GM19372 (cell line): ENCODE data around the gene MAP7D1.

Experiments
- ATAC-seq: cut with Tn5 transposase; IDR thresholded peaks from one replicate; pipeline ENCODE4 v1.9.1; 2021; ENCODE audit warnings: mild to moderate bottlenecking, low read depth, moderate library complexity; ENCODE audit not compliant: unreplicated experiment

Gene MAP7D1

DNA sequence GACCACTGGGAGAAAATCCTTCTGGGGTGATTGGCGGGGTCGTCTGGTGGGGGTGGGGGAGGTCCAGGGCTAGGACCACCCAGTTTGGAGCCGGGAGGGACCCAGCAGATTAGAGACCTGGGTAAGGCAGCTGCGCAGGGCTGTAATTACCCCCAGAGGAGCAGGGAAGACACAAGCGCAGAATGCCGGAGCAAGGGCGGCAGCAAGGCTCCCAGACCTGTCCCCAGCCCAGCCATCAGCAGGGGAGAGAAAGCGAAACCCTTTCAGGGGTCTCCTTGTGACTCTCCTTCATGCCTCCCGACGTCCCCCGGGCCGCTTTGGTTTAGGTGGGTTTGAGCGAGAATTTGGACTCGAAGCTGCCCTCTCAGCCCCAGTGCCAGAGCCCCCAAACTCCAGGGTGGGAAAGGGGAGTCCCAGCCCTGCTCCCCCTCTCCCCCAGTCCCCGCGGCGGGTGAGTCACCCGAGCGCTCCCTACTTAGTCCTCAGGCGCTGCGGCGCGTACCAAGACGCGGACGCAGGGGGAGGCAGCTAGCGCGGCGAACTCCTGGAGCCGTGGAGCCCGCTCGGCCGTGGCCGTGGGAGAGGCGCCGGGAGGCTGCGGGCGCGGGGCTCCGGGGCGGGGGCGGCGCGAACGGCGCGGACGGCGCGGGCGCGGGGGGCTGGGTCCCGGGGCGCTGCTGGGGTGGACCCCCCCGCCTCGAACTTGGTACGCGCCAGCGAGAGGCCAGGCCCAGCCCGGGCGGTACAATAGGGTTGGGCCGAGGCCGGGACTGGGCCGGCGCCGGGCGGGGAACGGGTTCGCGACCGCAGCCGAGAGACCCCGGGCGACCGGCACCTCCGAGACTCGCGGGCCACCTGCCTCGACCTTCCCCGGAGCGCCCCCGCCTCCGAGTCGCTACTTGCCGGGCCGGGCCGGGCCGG, at the start of gene MAP7D1:
Gene MAP7D1, plus strand, starts transcription at position 753 of the 921 bp plus-strand sequence. CDS start 258 bp downstream, outside the sequence.
- peak; percentile 55 for ATAC-seq

- no peak for ATAC-seq
Observed at GRCh38 chr1:36106269-36106668, 49.7 kb upstream of the MAP7D1 start.

GRCh38 chr1:36107394-36107793, 48.6 kb upstream of the MAP7D1 start:
- no peak for ATAC-seq

DNA sequence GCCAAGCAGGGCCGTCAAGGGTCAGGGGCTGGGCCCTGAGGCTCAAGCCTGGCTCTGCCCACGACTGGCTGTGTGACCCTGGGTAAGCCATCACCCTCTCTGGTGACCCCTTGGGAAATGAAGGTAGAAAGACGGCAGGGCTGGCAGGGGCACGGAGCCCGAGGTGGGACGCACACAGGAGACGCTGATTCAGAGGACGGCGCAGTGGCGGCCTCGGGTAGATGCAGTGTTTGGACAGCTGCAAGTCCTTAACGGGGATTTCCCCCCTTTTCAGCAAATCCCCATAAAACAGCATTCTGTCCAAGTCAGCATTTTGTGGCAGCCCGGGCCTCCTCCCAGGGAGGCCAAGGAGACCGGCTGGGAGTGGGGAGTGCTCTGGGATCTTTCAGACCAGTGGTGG, 47.6 kb upstream of the MAP7D1 start:
- ATAC-seq: no peak

- ATAC-seq: no peak
Observed at GRCh38 chr1:36109041-36109679, 46.8 kb upstream of the MAP7D1 start.

DNA sequence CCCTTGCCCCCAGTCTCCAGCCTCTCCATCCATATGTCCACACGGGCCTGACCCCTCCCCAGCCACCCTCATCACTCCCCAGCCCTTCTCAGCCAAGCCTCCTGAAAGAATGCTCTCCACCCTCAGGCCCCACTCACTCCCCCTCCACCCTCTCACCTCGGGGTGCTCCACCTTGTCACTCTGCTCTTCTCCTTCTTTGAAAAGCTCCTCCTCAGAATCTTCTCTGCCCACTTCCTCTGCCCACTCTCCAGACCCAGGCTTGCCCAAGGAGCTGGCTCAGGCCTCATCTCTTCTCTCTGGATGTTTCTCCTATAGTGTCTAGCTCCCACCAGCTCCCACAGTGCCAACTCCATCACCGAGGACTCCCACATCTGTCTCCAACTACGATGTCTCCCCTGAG, 44.8 kb upstream of the MAP7D1 start:
- no peak for ATAC-seq

DNA sequence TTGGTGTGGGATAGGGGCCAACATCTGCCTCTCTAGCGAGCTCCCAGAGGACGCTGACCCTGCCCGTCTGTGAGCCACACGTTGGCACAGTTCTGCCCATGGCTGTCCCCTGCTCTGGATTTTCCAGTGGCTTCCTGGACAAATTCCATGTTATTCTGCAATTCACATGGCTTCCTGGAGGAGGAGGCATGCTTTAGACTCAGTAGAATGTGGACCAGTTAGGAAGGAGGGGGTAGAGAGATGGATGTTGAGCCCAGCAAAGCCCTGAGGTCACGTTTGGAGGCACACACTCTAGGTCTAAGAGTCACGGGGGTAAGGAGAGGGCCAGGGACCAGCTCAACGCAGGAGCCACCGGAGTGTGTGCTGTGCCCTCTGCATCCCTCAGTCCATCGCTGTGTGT, 43.1 kb upstream of the MAP7D1 start:
- no peak for ATAC-seq

DNA sequence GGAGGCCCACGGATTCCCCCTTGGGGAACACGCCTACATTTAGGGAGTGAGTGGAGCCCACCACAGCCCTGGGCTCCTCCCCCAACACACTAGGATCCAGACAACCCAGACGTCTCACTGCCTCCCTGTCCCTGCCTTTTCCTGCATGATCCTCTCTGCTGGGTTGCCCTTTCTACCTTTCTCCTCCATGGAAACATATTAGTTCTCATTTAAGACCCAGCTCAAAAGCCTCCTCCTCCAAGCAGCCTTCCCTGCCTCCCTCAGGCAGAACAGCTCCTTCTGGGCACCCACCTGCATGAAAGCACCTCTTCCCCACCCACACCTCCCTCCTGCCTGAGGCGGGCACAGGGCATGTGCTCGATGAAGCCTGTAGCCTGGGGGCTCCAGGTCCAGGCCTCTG, 41.6 kb upstream of the MAP7D1 start:
- no peak for ATAC-seq

DNA sequence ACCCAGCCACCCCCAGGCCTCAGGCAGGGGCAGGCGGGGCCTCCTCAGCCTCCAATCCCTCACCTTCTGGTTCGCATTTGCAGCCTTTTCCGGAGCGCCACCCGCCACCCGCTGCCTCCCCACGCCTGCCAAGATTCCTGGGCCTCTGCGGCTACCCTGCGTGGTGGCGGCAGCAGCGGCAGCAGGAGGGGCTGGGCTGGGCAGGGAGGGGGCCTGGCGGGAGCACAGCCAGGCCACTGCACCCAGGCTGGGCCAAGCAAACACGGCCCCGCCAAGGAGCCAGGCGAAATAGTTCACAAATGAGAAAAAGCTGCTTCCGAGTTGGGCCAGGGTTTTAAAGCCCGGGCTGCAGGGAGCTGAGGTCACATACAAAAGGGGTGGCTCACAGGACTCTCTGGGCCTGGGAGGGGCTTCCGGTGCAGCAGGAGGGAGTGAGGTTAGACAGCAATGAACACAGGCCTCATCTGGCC, 40.7 kb upstream of the MAP7D1 start:
- no peak for ATAC-seq

GRCh38 chr1:36115931-36116330, 40.0 kb upstream of the MAP7D1 start:
- ATAC-seq: no peak

DNA sequence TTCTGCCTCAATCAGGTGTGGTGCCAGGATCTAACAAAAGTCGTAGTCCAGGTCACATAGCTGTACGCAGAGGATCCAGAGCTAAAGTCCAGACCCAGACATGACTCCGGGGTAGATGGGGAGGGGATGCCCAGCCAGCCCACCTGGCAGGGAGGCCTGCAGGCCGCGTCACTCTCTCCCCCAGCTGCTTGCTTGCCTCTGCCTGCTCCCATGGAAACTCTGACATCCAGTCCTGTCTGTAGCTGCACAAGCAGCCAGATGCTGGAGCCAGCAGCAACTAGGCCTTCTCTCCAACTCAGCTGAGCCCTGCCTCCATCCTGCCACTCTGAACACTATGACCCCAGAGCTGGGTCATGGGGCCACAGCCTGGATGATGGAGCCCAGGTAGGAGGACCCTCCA, 39.1 kb upstream of the MAP7D1 start:
- no peak for ATAC-seq

DNA sequence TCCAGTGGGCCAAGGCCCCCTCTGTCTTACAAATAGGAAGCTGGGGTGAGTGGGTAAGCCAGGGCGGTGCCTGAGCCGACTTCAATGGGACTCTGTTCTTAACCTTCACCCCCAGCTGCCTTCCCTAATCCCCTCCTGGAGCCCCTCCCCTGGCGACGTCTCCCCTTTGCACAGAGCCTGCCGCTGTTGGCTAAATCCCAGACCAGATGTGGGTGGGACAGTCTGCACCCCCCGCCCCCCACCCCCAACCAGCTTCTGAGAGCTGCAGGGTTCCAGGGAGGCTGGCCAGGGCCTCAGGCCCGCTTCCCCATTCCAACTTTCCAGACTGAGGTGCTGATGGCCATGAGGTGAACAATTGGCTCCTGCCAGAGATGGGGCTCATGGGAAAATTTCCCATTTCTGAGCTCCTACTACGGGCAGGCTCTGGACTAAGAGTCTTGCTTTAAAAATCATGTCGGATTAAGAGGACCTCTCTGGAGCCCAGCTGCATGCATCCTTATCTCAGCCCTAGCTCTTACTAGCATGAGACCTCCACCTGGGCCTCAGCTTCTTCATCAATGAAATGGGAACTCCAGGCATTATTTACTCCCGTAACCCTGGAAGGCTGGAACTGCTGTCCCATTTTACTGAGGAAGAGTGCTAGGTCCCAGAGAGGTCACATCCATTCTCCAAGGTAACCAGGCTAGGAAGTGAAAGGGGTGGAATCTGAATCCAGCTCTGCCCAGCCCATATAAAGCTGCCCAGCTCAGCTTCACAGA, 37.3 kb upstream of the MAP7D1 start:
- no peak for ATAC-seq

- ATAC-seq: no peak
Observed at GRCh38 chr1:36119456-36119855, 36.5 kb upstream of the MAP7D1 start.

DNA sequence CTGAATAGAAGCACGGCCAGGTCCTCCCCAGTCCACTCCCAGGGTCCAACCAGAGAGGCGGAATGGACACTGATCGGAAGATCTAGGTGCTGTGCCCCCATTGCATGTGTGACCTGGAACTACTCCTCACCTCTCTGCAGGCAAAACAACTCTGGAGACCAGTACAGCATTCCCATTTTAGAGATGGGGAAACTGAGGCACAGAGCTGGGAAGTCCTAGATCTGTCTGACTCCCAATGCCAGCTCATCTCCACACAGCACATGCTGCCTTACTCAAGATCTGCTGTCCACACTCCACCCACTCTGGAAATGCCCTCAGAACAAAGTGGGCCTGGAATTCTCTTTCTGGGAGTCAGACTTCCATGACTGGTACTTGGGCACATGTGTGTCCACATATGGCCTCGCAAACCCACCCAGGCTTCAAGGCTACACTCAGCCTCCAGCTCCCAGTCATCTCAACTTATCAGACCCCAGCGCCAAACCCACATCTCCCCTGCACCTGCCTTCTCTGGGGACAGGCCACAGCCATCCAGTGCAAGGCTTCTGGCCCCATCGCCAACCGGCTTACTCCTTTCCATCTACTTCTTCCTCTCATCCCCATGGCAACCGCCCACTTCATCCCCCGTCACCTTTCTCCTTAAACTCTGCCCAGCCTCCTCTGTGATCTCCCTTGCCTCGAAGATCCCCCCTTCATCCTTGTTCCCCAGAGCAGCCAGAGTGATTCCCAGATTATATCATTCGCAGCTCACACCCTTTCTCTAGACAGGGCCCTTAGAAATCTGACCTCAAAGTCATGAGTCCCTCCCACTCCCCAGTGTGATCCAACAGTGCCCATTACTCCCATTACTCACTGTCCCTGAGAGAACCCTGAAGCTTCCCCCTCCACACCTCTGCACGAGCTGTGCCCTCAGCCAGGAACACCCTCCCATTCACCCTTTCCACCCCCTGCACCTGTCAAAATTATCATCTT, 33.6 kb upstream of the MAP7D1 start:
- ATAC-seq: no peak

DNA sequence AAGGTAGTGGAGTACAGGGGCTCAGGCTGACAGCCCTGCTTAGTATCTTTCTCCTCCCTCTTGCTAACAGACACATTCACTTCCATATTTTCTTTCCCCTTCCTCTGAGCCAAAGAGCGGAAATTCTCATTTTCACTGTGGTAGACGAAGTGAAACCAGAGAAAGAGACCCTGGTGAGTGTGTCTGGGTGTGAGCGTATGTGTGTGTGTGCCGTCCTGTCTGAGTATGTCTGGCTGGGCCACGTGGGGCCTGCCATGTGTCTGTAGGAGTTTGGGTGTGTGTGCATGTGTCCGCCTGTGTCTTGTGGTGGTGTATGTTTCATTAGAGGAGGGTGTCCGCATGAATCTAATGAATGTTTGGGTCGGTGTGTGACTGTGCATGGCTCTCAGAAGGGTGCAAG, 32.6 kb upstream of the MAP7D1 start:
- no peak for ATAC-seq

DNA sequence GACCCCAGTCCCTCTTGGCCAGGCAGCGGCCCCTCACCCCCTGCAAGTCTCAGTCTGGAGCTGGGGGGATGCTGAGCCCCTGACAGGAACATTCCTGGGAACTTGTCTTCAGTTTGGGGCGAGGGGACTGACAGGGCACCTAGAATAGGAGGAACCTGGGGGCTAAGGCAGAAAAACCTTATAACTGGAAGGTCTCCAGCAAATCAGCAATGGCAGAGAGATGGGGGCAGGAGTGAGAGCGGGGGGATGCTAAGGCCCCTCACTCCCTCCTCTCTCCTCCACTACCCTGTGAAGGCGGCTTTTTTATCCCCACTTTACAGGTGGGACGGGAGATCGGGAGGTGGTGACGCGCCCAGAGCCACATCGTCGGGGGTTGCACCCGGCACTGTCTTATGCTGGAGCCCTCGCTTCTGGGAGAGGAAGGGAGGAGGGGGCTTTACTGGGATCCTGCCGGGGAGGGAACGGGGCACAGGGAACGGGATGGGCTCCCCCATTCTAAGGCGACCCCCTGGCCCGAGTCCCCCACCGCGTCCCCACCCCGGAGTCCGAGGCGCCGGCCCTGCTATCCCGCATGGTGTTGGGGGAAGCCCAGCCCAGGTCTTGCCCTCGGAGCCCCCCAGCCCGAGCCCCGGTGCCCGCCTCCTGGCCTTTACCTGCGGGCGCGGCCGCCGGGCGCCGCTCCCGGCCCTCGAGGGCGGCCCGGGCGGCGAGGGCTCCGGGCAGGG, 31.4 kb upstream of the MAP7D1 start:
- no peak for ATAC-seq

DNA sequence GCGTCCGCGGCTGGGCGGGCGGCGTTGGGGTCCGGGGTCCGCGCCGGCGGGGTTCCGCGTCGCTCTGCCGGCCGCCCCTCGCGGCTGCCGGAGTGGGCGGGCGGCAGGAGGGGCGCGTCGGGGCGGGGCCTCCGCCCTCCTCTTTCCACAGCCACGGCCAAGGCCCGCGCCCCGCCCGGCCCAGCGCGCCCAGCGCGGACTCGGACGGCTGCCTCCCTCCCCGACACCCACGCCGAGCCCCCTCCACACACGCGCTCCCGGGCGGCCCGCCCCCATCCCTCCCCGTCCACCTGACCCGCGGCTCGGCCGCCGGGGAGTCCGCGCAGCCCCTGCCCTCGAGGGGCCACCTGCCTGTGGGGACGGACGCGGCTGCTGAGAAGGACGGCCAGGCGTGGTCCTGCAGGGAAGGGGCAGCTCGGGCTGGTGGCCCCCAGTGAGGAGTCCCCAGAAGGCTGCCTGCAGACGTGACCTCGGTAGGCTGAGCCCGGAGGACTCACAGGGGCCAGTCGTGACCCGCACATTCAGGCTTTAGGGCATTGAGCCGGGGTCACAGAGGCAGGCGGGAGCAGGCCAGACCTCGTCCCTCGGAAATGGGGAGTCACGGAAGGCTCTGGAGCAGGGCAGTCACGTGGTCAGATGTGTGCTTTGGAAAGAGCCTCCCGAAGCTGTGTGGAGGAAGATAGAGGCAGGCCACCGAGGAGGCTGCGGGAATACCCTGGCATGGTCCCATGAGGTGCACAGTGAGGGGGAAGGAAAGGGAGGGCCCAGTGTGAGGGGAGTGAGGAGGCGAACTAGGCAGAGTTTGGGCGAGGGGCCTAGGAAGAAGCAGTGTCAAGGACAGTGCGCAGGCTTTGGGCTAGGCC, 30.6 kb upstream of the MAP7D1 start, which contains the start of gene COL8A2:
Gene COL8A2, minus strand, starts transcription at position 94 of the 863 bp plus-strand sequence. CDS start 24,980 bp downstream, outside the sequence.
- ATAC-seq: no peak
